GM06990 (cell line): Measurements from ENCODE around the gene ZNF106.

ENCODE experiments used
- DNase-seq: peaks from one replicate; pipeline ENCODE4 v3.0.0-alpha.2; 2011; ENCODE audit not compliant: insufficient read length; ENCODE audit errors: extremely low read depth
- H3K27me3 ChIP-seq: replicated peaks from 2 replicates; pipeline ENCODE4 v1.6.0; 2011; ENCODE audit warnings: low read length; ENCODE audit not compliant: control insufficient read depth, insufficient read depth
- H3K36me3 ChIP-seq: 2 replicates; pipeline ENCODE4 v1.5.1; 2011; ENCODE audit warnings: low read length; ENCODE audit not compliant: control insufficient read depth, insufficient read depth
- H3K4me3 ChIP-seq: replicated peaks from 2 replicates; pipeline ENCODE4 v1.5.1; 2011; ENCODE audit warnings: low read depth, mild to moderate bottlenecking, control low read depth, low read length
- TF ChIP-seq, protein P1 (sequence below): IDR thresholded peaks from 2 replicates; pipeline ENCODE4 v1.5.1; 2011; ENCODE audit warnings: low read length, control low read depth, mild to moderate bottlenecking, inconsistent platforms; ENCODE audit not compliant: insufficient read depth, poor library complexity, severe bottlenecking

ZNF106 gene

DNA sequence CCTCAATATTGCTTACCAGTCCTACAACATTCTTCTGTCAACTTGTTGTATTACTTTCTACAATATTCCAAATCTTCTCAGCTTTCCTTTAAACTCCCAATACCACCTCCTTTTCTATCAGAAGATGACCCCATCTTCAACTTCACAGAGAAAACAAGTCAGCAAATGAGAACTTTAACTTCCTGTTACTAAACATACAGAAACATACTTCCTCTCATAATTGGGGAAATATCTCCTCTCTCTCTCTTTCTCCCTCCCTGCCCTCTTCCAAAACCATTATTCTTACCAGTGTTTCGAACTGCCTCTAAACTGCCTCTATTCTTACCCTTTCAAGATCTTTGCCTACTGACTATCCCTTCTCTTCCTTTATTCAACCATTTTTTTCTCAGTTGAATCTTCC is 2.7 kb upstream of the ZNF106 start:
- Histone ChIP-seq H3K27me3 (no peaks in the 10 kb centered on the region), H3K36me3 (no peaks in the 10 kb centered on the region), H3K4me3 (no peak overlapping the region)
- no peak for DNase-seq
- TF ChIP-seq, protein P1, sequence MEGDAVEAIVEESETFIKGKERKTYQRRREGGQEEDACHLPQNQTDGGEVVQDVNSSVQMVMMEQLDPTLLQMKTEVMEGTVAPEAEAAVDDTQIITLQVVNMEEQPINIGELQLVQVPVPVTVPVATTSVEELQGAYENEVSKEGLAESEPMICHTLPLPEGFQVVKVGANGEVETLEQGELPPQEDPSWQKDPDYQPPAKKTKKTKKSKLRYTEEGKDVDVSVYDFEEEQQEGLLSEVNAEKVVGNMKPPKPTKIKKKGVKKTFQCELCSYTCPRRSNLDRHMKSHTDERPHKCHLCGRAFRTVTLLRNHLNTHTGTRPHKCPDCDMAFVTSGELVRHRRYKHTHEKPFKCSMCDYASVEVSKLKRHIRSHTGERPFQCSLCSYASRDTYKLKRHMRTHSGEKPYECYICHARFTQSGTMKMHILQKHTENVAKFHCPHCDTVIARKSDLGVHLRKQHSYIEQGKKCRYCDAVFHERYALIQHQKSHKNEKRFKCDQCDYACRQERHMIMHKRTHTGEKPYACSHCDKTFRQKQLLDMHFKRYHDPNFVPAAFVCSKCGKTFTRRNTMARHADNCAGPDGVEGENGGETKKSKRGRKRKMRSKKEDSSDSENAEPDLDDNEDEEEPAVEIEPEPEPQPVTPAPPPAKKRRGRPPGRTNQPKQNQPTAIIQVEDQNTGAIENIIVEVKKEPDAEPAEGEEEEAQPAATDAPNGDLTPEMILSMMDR = no peak

DNA sequence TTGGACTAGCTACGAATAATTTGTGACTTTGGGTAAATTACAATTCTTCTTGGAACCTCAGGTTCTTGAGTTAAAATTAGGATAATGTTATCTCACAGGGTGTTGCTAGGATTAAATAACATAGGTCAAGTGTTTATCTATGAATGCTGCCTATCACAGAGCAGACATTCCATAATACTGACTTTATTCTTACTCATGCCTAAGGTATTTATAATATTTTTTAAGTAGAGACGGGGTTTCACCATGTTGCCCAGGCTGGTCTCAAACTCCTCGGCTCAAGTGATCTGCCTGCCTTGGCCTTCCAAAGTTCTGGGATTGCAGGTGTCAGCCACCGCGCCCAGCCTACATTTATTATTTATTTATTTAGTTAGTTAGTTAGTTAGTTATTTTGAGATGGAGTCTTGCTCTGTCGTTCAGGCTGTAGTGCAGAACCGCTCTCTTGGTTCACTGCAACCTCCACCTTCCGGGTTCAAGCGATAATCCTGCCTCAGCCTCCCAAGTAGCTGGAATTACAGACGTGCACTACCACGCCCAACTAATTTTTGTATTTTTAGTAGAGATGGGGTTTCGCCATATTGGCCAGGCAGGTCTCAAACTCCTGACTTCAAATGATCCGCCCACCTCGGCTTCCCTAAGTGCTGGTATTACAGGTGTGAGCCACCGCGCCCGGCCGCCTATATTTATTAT is 741 bp upstream of the ZNF106 start:
- Histone ChIP-seq H3K4me3 (peak overlapping the region; percentile 93), H3K36me3 (no peaks in the 10 kb centered on the region), H3K27me3 (no peaks in the 10 kb centered on the region)
- no peak for DNase-seq
- TF ChIP-seq, protein P1 = no peak

DNA sequence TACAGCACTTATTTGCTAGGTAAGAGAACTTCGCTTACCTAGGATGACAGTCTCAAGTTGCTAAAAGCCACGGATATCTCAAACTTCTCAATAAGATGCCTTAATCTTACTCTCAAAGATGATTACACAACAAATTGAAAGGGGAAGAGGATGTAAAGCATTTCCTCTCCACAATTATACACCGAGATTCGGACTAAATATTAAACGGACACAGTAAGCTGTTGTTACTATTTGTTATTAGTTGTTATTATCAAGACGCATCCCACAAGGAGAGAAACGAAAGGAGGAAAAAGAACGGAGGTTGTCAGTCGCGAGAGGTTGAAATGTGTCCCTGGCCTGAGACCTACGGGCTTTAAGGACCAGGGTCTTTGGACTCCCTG is 660 bp downstream of the ZNF106 start:
- H3K27me3 ChIP-seq = no peaks in the 10 kb centered on the region
- TF ChIP-seq, protein P1 = no peak
- peak overlapping the region; percentile 93 for H3K4me3 ChIP-seq
- DNase-seq = no peak
- H3K36me3 ChIP-seq = no peaks in the 10 kb centered on the region; the same call in 1 of the 2 replicates

DNA sequence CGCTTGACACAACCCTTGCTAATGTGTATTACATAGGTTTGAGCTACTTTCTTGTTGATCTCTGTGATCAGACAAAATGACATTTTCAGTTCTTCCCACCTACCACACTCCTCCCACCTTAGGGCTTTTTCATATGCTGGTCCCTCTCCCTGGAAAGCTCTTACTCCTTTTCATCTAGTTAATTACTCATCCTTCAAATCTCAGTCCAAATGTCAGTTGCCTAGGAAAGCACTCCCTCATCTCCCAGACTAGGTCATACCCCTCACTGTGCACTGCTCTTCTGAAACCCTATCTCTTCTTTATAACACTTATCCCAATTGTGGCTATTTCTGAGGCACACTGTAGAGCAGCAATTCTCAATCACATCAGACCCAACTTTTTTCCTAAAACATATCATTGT is 7.3 kb downstream of the ZNF106 start:
- TF ChIP-seq, protein P1 = no peak
- no peaks in the 10 kb centered on the region for H3K27me3 ChIP-seq
- DNase-seq = no peak
- H3K36me3 ChIP-seq = no peaks in the 10 kb centered on the region; the same call in 1 of the 2 replicates
- no peak overlapping the region for H3K4me3 ChIP-seq

DNA sequence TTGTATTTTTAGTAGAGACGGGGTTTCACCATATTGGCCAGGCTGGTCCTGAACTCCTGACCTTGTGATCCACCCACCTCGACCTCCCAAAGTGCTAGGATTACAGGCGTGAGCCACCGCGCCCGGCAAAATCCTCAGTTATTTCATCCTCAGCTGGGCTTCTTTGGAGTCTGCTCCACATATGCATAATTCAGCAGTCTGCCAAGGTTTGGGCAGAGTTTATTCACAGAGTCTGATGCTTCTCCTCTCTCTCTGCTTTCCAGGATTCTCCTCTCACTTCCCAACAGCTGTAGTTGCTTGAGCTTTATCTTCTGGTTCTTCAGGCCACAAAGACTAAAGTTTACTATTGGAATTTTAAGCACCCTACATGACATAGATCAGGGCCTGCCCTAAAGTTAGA is 8.2 kb downstream of the ZNF106 start:
- Histone ChIP-seq H3K36me3 (no peaks in the 10 kb centered on the region; the same call in 1 of the 2 replicates), H3K4me3 (no peak overlapping the region), H3K27me3 (no peaks in the 10 kb centered on the region)
- DNase-seq = no peak
- TF ChIP-seq, protein P1 = no peak

DNA sequence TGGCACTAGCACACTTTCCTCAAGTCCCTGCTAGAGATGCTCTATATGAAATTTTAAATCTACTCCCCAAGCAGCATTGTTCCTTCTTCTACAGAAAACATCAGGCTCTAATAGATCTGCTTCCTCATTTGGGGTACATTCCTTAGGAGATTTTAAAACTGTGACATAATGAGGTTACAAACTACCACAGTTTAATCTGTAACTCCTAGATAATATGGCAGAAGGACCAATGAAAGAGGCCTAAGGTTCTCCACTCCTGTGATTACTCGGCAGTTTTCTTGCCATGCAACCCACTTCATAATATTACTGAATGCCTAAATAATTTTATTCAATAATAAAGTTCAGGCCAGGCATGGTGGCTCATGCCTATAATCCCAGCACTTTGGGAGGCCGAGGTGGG is 16.1 kb downstream of the ZNF106 start:
- TF ChIP-seq, protein P1 = no peak
- no peaks in the 10 kb centered on the region for H3K36me3 ChIP-seq
- H3K4me3 ChIP-seq = no peak overlapping the region
- no peaks in the 10 kb centered on the region for H3K27me3 ChIP-seq
- DNase-seq = no peak
